ENCODE results near the gene RAPGEF2.
A peak's percentile ranks its signal among the peaks of the same experiment; 100 is the strongest.
"Not testable (repeated sequence)": the region's sequence is repeated elsewhere in the genome, so short reads cannot be mapped to it uniquely, and the experiment has no call there.

The RAPGEF2 gene

GRCh38 chr4:159102622-159103383 lies at the start of gene RAPGEF2:
Gene RAPGEF2 (plus strand): TSS chr4:159103079. CDS start chr4:159104163, 1,084 bp downstream.
- peak; percentile 74 to 84 (median 77) for DNase-seq (ENCODE audit: low read depth in 2 of 3, low spot score in 1 of 3)

GRCh38 chr4:159055833-159056232 lies 47.0 kb upstream of the RAPGEF2 start:
- no peak for DNase-seq (ENCODE audit: low read depth in 2 of 3, low spot score in 1 of 3)

- DNase-seq (ENCODE audit: low read depth in 2 of 3, low spot score in 1 of 3): no peak
Measured at GRCh38 chr4:159060161-159060560, 42.7 kb upstream of the RAPGEF2 start.

GRCh38 chr4:159062381-159062780 lies 40.5 kb upstream of the RAPGEF2 start:
- DNase-seq (ENCODE audit: low read depth in 2 of 3, low spot score in 1 of 3): no peak

GRCh38 chr4:159065513-159066240 lies 37.2 kb upstream of the RAPGEF2 start:
- no peak for DNase-seq (ENCODE audit: low read depth in 2 of 3, low spot score in 1 of 3)

- not testable (repeated sequence) for DNase-seq (ENCODE audit: low read depth in 2 of 3, low spot score in 1 of 3)
Measured at GRCh38 chr4:159068139-159068538, 34.7 kb upstream of the RAPGEF2 start.

- no peak for DNase-seq (ENCODE audit: low read depth in 2 of 3, low spot score in 1 of 3)
Measured at GRCh38 chr4:159069922-159070321, 33.0 kb upstream of the RAPGEF2 start.

- DNase-seq (ENCODE audit: low read depth in 2 of 3, low spot score in 1 of 3): no peak
Measured at GRCh38 chr4:159070742-159071141, 32.1 kb upstream of the RAPGEF2 start.

GRCh38 chr4:159071178-159071968 lies 31.5 kb upstream of the RAPGEF2 start:
- no peak for DNase-seq (ENCODE audit: low read depth in 2 of 3, low spot score in 1 of 3)

GRCh38 chr4:159071969-159072765 lies 30.7 kb upstream of the RAPGEF2 start:
- no peak for DNase-seq (ENCODE audit: low read depth in 2 of 3, low spot score in 1 of 3)

- DNase-seq (ENCODE audit: low read depth in 2 of 3, low spot score in 1 of 3): no peak
Measured at GRCh38 chr4:159075531-159075932, 27.3 kb upstream of the RAPGEF2 start.

- peak in 1 of 3 donors; percentile 3 for DNase-seq (ENCODE audit: low read depth in 2 of 3, low spot score in 1 of 3)
Measured at GRCh38 chr4:159077018-159077417, 25.9 kb upstream of the RAPGEF2 start.

- DNase-seq (ENCODE audit: low read depth in 2 of 3, low spot score in 1 of 3): no peak
Measured at GRCh38 chr4:159077702-159078495, 25.0 kb upstream of the RAPGEF2 start.

- DNase-seq (ENCODE audit: low read depth in 2 of 3, low spot score in 1 of 3): no peak
Measured at GRCh38 chr4:159079074-159079473, 23.8 kb upstream of the RAPGEF2 start.

GRCh38 chr4:159086606-159087005 lies 16.3 kb upstream of the RAPGEF2 start:
- no peak for DNase-seq (ENCODE audit: low read depth in 2 of 3, low spot score in 1 of 3)

- no peak for DNase-seq (ENCODE audit: low read depth in 2 of 3, low spot score in 1 of 3)
Measured at GRCh38 chr4:159090255-159090654, 12.6 kb upstream of the RAPGEF2 start.

- not testable (repeated sequence) for DNase-seq (ENCODE audit: low read depth in 2 of 3, low spot score in 1 of 3)
Measured at GRCh38 chr4:159094156-159094555, 8.7 kb upstream of the RAPGEF2 start.

- DNase-seq (ENCODE audit: low read depth in 2 of 3, low spot score in 1 of 3): no peak
Measured at GRCh38 chr4:159096434-159096833, 6.4 kb upstream of the RAPGEF2 start.

GRCh38 chr4:159097144-159097543 lies 5.7 kb upstream of the RAPGEF2 start:
- DNase-seq (ENCODE audit: low read depth in 2 of 3, low spot score in 1 of 3): no peak

GRCh38 chr4:159097785-159098184 lies 5.1 kb upstream of the RAPGEF2 start:
- no peak for DNase-seq (ENCODE audit: low read depth in 2 of 3, low spot score in 1 of 3)

Measured in stimulated activated CD4-positive, alpha-beta T cell treated with anti-CD3 and anti-CD28 coated beads, Interleukin-12 subunit alpha, Interleukin-12 subunit beta, amount 100 ng/mL, for 48 hours (primary cell).